Hematopoietic multipotent progenitor cell treated with erythropoietin and hydrocortisone succinate and interleukin-3 and kit ligand, for 4 days (in vitro differentiated cells): Measurements from ENCODE around the gene ZFR2.
"Not testable (repeated sequence)": the region's sequence is repeated elsewhere in the genome, so short reads cannot be mapped to it uniquely, and the experiment has no call there.

ENCODE experiments used
- DNase-seq: peaks from one replicate; pipeline ENCODE4 v3.0.0-alpha.2; 2015

The ZFR2 gene

DNA sequence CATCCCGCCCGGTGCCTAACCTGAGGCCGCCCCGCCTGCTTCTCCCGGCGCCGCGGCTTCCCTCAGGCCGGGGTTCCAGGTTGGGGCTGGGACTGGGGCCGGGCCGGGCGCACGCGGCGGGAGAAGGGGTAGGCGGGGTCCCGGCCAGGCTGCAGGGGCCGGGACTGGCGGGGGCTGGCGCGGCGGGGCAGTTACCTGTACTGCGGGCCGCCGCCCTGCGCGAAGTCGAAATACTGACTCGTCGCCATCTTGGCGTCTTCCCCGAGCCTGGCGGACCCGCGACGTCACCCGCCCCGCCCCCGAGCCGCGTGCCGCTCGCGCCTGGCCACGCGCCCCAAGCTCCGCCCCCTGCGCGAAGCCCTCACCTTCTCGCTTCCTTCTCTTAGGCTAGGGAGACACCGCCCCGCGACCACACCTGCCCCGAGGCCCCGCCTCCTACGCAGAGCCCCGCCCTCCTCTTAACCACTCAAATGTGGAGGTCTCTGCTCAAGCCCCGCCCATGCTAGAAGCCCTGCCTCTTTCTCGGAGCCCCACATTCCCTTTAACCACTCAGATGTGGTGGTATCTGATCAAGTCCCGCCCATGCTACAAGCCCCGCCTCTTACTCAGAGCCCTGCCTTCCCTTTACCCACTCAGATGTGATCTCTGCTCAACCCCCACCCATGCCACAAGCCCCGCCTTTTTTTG is at the start of gene ZFR2:
TSS of gene ZFR2 (minus strand) at position 269 of the 687 bp plus-strand sequence. CDS start at position 248, 21 bp downstream.
- DNase-seq = peak; percentile 42

DNA sequence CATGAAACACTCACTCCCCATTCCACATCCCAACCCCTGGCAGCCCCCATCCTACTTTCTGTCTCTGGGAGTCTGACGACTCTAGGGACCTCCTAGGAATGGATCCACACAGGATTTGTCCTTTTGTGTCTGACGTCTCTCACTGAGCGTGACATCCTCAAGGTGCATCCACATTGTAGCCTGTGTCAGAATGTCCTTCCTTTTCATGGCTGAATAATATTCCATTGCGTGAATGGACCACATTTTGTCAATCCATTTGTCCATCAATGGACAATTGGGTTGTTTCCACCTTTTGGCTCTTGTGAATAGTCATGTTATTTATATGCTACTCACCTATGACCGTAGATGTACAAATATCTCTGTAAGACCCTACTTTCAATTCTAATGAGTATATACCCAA is 47.2 kb upstream of the ZFR2 start:
- DNase-seq = no peak

DNA sequence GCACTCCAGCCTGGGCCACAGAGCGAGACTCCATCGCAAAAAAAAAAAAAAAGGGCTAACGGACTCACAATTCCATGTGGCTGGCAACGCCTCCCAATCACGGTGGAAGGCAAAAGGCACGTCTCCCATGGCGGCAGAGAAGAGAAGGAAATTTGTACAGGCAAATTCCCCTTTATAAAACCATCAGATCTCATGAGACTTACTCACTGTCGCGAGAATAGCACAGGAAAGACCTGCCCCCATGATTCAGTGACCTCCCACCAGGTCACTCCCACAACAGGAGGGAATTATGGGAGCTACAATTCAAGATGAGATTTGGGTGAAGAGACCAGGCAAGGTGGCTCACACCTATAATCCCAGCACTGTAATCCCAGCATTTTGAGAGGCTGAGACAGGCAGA is 45.4 kb upstream of the ZFR2 start:
- no peak for DNase-seq

DNA sequence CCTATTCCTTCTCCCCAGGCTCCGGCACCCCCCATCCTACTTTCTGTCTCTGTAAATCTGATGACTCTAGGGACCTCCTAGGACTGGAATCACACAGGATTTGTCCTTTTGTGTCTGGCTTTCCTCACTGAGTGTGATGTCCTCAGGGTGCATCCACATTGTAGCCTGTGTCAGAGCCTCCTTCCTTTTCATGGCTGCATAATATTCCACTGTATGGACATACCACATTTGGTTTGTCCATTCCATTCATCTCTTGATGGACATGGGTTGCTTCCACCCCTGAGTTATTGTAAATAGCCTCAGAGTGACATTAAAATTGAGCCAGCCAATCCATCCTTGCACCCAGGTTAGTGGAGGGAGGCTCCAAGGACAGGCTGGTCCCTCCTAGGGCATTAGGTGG is 41.3 kb upstream of the ZFR2 start:
- DNase-seq = no peak

DNA sequence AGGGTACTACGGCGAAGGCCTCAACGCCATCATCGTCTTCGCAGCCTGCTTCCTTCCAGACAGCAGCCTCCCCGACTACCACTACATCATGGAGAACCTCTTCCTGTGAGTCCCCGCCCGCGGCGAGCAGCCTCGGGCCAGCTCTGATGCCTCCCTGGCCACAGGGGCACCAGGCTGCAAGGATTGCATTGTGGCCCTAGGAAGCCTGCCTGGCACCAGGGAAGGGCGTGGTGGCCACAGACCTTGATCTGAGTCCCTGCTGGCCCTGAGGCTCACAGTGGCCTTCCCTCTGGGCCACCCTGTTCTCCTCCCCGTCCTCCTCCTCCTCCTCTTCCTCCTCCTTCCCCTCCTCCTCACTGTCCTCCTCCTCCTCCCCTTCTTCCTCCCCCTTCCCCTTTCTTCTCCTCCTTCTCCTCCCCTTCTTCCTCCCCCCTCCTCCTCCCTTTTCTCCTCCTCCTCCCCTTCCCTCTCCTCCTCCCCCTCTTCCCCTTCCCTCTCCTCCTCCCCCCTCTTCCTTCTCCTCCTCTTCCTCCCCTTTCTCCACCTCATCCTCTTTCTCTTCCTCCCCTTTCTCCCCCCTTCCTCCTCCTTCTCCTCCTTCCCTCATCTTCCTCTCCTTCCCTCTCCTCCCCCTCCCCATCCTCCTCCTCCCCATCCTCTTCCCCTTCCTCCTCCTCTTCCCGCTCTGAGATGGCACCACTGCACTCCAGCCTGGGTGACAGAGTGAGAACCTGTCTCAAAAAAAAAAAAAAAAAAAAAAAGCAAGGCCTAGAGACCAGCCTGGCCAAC is 39.6 kb upstream of the ZFR2 start:
- no peak for DNase-seq

DNA sequence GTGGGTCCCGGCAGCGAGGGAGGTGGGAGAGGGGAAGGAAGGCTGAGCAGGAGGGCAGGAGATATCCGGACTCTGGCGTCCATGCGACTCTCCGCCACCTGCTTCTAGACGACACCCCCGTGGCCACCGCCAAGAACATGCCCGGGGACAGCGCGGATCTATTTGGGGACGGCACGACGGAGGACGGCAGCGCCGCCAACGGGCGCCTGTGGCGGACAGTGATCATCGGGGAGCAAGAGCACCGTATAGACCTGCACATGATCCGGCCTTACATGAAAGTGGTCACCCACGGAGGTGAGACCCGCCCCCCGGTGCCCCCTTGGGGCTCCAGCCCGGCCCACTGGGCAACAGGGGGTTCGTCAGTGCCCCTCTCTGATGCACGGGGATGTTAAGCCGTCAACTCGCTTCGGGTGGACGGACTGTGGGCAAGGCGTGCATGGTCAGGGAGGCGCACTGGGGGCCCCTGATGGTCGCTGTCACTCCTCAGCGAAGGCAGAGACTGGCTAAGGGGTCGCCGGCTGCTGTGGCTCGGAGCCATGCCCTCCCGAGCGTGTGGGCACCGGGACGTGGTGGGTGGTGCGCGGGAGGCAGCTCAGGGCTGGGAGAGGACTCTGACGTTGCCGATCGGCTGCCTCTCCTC is 38.9 kb upstream of the ZFR2 start:
- no peak for DNase-seq

DNA sequence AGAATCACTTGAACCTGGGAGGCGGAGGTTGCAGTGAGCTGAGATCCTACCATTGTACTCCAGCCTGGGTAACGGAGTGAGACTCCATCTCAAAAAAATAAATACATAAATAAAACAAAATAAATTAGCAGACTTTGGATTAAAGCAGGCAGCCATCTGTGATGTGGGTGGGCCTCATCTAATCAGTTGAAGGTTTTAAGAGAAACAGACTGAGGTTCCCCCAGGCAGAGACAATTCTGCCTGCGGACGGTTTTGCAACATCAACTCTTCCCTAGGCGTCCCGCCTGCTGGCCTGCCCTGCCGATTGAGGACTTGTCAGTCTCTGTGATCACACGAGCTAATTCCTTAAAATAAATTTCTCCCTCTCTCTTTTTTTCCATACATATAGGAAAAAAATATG is 35.4 kb upstream of the ZFR2 start:
- DNase-seq = no peak

DNA sequence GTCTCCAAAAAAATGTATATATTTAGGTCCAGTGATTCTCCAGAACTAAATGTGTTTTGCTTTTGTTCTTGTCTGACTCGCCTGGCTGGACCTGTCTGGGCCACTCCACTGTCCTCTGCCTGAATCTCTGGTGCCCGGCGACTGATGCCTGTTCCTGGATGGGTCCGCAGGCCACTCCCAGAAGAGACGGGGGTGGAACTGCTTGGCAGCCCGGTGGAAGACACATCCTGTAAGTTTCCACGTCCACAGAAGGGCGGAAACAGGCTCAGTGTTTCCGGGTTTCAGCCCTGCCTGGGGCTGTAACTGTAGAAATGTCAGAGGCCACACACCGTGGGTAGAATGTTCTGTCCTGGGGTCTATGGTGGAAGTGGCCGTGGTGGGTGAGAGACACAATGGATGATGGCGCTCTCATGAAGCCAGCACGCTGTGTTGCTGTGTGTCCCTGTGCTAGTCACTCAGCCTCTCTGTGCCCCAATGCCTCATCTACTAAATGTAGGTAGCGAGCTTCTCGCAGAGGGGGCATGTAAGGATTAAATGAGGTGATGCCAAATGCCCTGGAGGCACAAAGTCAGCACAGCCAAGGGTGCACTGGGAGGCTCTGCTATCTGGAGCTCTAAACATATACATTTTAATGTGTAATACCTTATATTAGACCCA is 33.6 kb upstream of the ZFR2 start:
- no peak for DNase-seq

DNA sequence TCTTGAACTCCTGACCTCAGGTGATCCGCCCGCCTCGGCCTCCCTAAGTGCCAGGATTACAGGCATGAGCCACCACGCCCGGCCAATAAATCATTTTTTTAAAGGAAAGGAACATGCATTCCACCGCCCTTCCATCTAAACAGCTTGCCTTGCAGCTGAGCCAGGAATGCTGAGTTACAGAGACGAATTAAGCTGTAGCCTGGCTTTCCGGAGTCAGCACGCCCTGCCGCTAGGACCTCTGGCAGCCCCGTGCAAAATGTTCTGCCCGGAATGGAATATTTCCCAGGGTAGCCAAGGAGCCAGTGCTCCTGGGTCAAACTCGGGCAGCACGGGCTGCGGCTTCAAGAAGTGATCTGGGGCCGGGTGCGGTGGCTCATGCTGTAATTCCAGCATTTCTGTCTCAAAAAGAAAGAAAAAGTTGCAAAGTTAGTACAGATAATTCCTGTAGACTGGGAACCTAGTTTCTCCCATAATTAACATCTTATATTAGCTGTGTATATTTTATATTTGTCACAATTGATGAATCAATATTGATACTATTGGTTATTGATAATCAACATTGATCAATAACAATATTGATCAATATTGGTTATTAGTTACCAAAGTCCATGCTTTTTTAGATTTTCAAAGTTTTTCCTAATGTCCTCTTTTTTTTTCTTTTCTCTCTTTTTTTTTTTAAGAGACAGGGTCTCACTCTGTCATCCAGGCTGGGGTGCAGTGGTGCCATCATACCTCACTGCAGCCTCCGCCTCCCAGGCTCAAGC is 30.9 kb upstream of the ZFR2 start:
- no peak for DNase-seq

DNA sequence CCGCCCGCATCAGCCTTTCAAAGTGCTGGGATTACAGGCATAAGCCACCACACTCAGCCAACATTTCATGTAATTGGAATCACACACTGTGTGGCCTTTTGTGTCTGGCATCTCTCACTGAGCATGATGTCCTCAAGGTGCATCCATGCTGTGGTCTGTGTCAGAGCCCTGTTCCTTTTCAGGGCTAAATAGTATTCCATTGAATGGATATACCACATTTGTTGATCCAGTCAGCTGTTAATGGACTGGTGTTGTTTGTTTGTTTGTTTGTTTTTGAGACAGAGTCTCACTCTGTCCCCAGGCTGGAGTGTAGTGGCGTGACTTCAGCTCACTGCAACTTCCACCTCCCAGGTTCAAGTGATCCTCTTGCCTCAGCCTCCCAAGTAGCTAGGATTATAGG is 29.6 kb upstream of the ZFR2 start:
- no peak for DNase-seq

DNA sequence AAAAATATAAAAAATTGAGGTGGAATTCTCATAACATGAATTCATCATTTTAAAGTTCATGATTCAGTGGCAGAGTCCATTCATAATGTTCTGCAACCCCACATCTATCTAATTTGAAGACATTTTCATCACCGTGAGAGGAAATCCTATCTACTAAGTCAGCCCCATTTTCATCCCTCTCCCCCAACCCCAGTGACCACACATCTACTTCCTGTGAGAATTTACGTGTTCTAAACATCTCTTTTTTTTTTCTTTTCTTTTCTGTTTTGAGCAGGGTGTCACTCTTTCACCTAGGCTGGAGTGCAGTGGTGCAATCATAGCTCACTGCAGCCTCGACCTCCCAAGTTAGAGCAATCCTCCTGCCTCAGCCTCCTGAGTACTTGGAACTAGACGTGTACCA is 29.1 kb upstream of the ZFR2 start:
- DNase-seq = peak; percentile 18

DNA sequence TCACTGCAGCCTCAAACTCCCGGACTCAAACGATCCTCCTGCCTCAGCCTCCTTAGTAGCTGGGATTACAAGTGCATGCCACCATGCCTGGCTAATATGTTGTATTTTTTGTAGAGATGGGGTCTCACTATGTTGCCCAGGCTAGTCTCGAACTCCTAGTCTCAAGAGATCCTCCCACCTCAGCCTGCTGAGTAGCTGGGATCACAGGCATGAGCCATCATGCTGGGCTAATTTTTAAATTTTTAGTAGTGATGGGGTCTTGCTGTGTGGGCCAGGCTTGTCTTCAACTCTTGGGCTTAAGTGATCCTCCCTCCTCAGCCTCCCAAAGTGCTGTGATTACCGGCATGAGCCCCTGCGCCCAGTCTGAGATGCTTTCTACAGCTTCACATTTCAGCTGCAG is 26.9 kb upstream of the ZFR2 start:
- DNase-seq = no peak

DNA sequence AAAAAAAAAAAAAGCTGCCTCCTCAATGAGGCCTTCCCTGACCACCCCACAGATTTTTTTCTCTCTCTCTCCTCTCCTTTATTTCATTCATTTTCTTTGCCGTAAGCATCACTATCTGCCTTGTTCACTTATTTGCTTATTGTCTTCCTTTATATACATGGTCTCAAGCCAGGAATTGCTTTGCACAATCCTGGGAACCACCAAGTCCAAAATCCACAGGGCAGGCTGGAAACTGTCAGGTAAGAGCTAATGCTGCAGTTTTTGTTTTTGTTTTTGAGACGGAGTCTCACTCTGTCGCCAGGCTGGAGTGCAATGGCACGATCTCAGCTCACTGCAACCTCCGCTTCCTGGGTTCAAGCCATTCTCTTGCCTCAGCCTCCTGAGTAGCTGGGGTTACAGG is 26.1 kb upstream of the ZFR2 start:
- not testable (repeated sequence) for DNase-seq

DNA sequence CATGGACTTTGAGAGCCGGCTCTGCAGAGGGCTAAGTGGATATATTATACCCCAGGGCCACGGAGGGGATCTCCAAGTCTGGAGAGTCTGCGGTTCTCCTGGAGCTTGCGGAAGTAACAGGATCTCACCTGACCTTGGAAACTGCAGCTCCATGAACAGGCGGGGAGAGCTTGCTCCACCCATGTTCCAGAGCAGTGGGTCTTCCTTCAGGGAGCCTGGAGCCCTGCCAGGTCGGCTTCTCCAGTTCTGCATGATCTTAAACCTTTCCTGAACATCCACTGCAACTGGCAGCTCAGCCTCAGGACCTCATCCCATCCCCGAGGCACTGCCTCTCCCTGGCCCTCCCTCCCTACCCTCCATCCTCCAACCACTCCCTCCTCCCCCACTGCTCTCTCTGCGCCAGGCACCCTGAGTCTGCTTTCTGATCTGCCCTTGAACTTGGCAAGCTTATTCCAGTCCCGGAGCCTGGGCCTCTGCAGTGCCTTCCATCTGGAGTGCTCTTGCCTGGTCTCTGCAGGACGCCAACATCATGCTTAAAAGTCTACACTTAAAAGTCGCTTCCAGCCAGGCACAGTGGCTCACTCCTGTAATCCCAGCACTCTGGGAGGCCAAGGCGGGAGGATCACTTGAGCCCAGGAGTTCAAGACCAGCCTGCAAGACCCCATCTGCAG is 24.8 kb upstream of the ZFR2 start:
- DNase-seq = no peak

DNA sequence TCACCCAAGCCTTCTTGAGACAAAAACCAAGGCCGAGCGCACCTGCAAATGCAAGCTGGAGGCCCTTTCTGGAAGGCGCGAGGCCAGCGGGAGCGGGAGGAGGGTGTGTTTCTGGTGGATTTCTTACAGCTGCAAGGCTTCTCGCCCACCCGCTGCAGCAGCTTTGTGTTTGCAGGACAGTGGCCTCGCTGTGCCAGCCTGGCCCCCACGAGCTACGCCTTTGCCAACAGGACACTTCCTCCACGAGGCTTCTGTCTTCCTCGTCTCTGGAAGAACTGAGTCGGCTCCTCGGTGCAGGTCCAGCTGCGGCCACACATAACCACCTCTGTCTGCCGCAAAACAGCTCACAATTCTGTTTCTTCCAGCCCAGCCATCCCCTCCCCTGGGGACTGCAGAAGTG is 21.8 kb upstream of the ZFR2 start:
- DNase-seq = no peak

DNA sequence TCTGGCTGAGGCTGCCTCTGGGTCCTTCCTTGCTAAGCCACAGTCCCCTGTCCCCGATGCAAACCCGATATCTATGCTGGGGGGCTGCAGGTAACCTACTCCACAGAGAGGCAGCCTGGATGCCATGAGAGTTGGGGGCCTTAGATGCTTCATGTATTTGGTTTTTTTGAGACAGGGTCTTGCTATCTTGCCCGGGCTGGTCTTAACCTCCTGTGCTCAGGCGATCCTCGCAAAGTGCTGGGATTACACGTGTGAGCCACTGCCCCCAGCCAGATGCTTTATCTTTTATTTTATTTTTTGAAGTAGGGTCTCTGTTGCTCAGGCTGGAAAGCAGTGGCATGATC is 13.2 kb upstream of the ZFR2 start:
- no peak for DNase-seq

DNA sequence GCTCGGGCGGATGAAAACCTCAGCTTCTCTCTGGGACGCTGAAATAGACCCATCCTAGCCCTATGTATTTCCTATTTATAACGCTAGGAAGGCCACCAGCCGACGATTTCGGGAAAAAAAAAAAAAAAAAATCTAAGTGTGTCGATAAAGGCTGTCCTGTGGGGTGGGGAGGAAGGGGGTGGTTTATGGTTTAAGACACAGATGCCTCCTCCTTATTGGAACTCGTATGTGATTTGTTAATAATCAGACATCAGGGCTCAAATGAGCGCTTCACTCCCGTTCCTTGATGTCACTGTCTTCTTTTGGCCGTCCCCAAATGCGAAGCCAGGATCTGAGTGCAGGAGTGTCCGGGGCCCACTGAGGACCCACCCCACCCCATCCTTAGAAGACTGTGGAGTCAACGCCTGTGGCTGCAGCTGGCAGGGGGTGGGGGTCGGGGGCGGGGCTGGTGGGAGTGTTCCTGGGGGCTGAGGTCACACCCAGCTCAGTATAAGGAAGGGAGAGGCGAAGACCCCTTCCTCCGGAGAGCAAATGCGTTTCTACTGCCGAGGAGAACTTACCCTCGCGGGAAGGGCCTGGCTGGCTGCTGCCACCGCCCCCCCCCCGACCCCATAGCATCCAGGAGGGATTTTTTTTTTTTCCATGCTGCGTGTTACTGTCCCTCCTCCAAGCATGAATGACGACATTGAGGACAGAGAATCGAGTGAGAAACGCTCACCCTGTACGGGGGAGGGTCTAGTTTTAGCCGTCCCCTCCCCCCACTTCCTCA is 12.6 kb upstream of the ZFR2 start:
- peak; percentile 54 for DNase-seq

DNA sequence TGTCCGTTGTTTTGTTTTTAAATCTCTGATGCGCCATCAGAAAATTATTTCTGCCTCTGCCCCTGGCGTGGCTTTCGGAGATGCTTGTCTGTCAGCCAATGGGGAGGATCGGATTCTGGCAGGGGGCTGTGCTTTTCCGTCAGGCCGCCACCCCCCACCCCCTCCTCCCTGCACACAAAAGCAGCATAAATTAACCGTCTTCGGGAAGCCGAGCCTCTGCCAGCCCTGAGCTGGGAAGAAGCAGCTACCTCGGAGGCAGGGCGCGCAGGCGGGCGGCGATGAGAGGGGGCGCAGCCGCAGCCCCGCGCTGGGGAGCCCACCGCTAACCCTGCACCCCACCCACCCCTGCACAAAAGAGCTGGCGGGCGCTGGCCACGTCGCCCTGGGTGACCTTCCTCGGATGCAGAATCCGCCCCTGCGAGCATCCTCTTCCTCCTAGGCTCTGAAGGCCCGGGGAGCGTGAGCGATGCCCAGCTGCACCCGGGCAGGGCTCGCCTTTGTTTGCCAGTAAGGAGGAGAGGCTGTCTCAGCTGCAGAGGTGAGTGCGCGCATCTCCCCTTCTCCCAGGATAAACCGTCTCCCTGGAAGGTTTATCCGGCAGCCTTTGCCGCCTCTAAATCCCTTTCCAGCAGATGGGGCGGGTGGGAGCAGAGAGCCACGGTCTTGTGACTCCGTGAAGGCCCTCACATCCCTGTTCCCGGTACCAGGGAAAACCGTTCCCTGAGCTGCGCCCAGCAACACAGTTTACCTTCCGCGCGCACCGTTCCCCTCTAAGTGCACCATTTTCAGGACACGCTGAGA is 11.8 kb upstream of the ZFR2 start, which contains the start of gene ATCAY:
TSS of gene ATCAY (plus strand) at position 215 of the 801 bp plus-strand sequence. CDS start 5,083 bp downstream, outside the sequence.
- DNase-seq = no peak

DNA sequence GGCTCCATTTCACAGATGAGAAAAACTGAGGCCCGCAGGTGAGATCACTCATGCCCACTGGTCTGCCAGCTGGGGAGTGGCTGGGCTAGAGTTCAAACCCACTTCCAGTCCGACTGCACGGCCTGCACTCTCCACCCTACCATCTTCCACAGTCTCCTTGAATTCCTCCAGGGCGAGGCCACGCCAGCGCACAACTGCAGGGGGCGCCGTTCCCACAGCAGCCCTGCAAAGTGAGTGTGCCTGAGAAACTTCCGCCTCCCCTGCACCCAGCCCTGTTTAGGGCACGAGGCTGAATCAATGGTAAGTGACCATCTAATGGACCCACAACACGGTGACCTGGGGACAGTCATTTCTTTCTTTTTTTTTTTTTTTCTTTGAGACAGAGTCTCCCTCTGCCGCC is 10.8 kb upstream of the ZFR2 start:
- no peak for DNase-seq

DNA sequence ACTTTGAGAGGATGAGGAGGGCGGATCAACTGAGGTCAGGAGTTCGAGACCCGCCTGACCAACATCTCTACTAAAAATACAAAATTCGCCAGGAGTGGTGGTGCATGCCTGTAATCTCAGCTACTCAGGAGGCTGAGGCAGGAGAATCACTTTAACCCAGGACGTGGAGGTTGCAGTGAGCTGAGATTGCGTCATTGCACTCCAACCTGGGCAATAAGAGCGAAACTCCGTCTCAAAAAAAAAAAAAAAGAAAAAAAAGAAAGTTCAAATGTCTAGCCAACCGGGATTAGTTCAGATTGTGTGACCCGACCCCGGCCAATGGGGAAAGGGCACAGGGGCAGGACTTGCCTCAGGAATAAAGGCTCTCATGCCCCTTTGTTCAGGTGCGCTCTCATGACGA is 5.9 kb upstream of the ZFR2 start:
- not testable (repeated sequence) for DNase-seq

DNA sequence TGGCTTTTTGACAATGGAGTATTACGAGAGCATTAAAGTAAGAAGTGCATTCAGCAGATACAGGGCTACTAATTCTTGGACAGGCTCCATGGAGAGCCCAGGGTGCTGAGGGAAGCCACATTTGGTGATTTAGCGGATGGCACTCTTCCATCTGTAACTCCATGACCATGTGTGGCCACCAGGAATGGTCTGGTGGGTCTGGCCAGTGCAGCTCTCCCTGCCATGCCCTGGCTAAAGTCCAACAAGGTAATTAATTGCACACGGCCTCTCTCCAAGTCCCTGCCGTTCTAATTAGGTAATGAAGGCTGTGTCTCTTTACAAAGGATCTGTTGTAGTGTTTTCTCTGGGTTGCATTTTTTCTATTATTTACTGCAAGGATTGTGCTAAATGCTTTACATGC is 4.3 kb upstream of the ZFR2 start:
- no peak for DNase-seq
